GM18951 (cell line): Measurements from ENCODE around the gene RABGAP1L.
"Not testable (repeated sequence)": the region's sequence is repeated elsewhere in the genome, so short reads cannot be mapped to it uniquely, and the experiment has no call there.

ENCODE experiments used
- POLR2A ChIP-seq: IDR thresholded peaks from 4 replicates; pipeline ENCODE4 v1.6.1; 2011; ENCODE audit warnings: mild to moderate bottlenecking; ENCODE audit not compliant: insufficient read length, insufficient read depth; ENCODE audit errors: extremely low read depth
- in situ Hi-C: fragments of 300-500 bp; cut with MboI; formaldehyde crosslinking; loops from one replicate; pipeline ENCODE4 v1.12.0; 2022; ENCODE audit warnings: low sequenced_read_pairs, mixed read lengths, inconsistent platforms; ENCODE audit not compliant: unreplicated experiment

The RABGAP1L gene

DNA sequence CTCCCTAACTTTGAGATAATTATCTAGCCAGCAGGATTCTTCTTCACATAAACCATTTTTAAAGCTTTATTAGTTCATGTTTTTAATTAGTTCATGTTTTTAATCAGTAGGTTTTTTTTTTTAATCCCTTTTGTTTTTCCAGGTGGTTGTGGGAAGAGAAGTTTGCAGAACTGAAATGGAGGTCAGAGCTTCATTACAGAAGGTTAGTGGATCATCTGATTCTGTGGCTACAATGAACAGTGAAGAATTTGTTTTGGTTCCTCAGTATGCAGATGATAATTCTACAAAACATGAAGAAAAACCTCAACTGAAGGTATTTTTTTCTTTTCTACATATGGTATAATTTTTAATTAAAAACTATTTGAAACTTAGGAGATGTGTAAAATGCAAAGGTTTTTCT, 59.7 kb downstream of the RABGAP1L start:
- no peak for TF ChIP-seq POLR2A
- in situ Hi-C loops: loop anchor here (25.0 kb wide), 1 partner anchor 757 kb away; no protein-coding TSS in a partner anchor

DNA sequence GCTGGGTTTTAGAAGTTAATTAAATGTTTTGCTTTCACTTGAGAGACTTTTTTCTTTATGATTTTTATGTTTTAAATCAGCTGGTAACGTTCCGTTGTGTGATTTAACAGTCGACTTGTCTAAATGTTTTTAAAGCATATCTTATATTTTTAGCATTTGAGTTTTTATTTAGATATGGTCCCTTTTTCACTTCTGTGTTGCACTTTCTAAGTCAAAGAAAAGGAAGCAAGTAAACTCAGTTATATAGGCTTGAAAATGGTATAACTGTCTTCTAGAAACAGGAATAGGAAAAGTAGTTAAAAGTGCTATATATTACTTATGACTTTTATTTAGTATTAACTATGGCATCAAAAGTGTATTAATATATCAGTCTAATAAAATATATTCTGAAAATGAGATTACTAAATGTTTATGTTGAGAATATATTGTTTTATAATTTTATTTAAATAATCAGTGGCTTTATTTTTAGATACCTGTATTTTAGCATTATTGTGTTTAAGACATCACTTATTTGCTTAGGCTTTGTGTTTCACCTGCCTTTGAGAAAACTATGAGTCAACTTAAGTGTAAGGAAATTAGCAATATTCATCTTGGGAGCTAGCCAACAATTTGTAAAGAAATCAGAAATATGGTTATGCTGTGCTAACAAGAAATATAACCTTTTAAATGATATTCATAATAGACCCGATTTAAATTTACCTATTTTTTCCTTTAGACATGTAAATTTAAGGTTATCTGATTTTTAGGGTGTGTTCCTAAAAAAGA, 60.5 kb downstream of the RABGAP1L start:
- TF ChIP-seq POLR2A: no peak
- in situ Hi-C loops: loop anchor here (25.0 kb wide), 1 partner anchor 757 kb away; no protein-coding TSS in a partner anchor

DNA sequence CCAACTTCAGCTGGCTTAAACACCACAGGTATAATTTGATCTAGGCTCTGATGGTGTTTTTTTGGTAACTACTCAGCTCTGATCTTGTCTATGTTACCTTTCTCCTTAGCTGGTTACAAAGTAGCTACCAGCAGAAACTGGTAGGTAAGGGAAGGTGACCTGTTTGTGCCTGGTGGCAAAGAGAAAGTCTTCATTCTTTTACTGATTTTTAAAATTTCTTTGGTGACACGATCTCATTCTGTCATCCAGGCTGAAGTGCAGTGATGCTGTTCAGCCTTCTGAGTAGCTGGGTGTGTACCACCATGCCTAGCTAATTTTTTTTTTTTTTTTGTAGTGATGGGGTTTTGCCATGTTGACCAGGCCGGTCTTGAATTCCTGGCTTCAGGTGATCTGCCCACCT, 62.4 kb downstream of the RABGAP1L start:
- in situ Hi-C loops: loop anchor here (25.0 kb wide), 1 partner anchor 759 kb away; no protein-coding TSS in a partner anchor
- TF ChIP-seq POLR2A: no peak

DNA sequence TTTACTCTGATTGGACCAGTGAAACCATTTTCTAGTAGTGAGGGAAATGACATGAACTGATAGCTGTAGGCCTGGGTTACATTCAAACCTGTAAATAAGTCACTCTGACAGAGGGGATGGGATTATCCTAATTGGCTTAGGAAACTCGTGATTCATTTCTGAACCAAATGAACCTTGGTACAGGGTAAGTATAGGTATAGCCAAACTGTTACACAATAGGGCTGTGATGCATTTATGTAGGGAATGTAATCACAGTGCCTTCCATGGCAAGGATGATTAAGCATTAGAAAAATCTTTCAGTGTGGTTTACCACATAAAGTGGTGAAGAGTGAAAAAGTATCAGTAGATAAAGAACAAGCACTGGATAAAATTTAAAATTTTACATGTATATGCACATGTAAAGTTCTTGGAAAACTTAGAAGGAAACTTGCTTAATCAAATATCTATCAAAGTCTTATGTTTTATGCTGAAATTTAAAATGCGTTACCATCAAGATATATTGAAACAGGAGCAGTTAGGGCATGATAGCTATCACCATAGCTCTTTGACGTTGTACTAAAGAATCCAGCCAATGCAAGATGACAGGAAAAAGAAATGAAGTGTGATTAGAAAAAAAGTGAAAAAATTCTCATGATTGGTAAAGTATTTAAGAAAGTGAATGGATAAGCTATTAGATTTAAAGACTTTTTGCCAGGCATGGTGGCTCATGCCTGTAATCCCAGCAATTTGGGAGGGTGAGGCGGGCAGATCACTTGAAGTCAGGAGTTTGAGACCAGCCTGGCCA, 63.0 kb downstream of the RABGAP1L start:
- TF ChIP-seq POLR2A: no peak

DNA sequence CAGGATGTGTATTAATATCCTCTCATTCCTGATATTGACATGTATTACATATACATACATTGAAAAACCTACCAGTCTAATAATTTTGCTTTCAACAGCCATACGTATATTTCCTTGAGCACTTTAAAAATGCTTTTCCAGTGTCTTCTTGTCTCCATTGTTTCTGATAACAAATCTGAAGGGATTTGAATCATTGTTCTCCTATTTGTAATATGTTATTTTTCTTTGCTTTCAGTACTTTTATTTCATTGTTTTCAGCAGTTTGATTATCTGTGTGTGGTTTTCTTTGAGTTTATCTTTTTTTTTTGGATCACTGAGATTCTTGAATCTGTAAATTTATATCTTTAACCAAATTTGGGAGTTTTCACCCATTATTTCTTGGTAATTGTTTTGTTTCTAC, 65.3 kb downstream of the RABGAP1L start:
- in situ Hi-C loops: loop anchor here (25.0 kb wide), 1 partner anchor 762 kb away; no protein-coding TSS in a partner anchor
- TF ChIP-seq POLR2A: no peak

More for the DNA sequence above, 63.0 kb downstream of the RABGAP1L start:
- in situ Hi-C loops: loop anchor here (25.0 kb wide), 1 partner anchor 760 kb away; no protein-coding TSS in a partner anchor

DNA sequence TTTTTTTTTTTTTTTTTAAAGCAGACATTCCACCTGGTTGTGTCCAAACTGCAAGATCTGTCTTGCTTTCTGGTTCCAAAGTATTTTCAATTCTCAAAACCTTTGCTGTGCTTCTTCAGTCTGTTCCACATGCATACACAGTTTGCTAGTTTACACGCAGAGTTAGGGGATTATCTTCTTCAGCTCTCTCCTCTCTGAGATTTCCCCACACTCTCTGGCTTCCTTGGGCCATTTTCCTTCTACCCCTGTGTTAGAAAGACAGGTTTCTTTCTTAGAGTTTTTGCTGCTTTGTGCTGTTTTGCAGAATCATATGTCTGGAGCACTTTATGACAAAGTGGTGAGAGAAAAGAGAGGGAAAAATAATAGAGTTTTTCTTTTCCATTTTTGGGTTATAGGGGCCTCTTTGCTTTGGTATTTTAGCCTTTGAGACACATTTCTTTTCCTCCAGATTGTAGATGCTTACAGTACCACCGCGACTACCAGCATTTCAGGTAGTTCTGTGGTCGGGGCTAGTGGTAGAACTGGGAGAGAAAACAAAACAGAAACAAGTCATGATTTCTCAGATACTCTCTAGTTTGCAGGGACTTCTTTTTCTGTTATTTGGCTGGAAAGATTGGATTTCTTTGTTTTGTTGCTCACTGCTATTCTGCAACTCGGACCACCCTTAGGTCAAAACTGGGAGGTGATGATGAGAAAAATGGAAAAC, 66.3 kb downstream of the RABGAP1L start:
- in situ Hi-C loops: no loop called here
- TF ChIP-seq POLR2A: no peak

DNA sequence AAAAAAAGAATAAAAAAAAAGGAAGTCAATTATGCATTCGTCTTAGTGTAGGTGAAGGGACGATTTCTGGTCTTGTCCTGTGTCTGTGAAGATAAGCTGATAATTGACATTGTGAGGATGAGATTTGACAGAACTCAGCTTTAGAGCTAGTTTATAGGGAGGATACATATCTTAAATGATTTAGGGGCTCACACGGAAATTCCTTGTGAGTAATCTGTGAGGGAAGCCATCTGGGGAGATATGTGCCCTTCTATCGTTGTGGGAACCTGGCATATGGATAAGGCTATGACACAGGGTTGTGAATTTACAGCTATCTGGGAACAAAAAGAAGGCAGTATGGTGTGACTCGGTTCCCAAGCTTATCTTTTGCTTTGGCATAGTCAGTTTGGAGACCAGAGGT, 71.1 kb downstream of the RABGAP1L start:
- no peak for TF ChIP-seq POLR2A
- in situ Hi-C loops: no loop called here

DNA sequence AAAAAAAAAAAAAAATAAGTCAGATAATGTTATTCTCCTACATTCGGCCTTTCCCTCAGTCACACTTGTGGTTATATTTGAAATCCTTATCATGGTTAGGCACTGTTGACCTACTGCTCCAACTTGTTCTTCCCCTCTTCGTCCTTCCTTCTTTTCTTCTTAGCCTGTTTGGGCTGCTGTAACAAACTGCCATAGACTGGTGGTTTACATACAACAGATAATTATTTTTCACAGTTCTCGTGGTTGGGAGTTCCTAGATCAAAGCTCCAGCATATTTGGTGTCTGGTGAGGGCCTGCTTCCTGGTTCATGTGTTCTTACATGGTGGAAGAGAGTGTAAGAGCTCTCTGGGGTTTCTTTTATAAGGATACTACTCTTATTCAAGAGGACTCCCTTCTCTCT, 73.4 kb downstream of the RABGAP1L start:
- TF ChIP-seq POLR2A: no peak
- in situ Hi-C loops: no loop called here

DNA sequence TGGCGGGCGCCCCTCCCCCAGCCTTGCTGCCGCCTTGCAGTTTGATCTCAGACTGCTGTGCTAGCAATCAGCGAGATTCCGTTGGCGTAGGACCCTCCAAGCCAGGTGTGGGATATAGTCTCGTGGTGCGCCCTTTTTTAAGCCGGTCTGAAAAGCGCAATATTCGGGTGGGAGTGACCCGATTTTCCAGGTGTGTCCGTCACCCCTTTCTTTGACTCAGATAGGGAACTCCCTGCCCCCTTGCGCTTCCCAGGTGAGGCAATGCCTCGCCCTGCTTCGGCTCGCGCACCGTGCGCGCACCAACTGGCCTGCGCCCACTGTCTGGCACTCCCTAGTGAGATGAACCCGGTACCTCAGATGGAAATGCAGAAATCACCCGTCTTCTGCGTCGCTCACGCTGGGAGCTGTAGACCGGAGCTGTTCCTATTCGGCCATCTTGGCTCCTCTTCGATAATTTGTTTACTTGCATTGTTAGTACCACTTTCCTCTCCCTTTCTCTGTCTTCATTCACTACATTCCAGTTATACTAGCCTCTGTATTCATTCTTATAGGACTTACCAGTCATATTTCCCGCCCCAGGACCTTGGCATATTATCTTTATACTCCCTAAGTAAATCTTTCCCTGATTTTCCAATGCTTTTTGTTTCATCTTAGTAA, 79.7 kb downstream of the RABGAP1L start:
- in situ Hi-C loops: not testable (repeated sequence)

DNA sequence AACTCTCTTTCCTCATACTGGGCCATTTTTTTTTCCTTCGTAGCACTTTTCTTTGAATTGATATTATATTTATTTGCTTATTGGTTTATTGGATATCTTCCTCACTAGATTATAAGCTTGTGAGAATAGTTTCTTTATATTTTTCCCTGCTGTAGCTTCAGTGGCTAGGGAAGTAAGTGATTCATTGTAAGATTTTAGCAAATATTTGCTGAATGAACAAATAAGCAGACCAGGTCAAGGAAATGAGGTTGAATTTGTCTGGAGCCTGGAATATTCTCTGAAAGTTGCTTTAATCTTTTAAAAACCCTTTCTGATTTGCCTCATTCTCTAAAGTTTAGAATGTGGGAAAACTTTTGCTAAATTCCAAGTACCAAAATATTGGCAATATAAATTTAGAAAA, 80.2 kb downstream of the RABGAP1L start:
- in situ Hi-C loops: no loop called here

DNA sequence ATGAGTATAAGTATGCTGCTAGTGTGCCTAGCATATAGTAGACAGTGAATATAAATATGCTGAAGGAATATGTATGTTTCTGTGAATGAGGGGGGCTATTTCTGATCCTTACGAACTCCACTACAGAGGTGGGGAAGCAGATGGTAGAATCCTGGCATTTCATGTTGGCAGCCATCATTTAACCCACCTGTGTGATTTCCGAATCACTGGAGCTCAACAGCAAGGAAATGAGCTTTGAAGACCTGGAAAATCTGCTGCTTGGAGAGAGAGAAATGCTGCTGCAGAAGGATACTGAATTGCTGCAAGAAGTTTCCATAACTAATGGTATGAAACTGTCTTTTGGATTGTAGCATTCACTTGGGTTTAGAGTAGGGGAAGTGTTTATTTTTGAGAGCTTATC, 83.5 kb downstream of the RABGAP1L start:
- no peak for TF ChIP-seq POLR2A
- in situ Hi-C loops: no loop called here

More for the DNA sequence above, 80.2 kb downstream of the RABGAP1L start:
- no peak for TF ChIP-seq POLR2A

DNA sequence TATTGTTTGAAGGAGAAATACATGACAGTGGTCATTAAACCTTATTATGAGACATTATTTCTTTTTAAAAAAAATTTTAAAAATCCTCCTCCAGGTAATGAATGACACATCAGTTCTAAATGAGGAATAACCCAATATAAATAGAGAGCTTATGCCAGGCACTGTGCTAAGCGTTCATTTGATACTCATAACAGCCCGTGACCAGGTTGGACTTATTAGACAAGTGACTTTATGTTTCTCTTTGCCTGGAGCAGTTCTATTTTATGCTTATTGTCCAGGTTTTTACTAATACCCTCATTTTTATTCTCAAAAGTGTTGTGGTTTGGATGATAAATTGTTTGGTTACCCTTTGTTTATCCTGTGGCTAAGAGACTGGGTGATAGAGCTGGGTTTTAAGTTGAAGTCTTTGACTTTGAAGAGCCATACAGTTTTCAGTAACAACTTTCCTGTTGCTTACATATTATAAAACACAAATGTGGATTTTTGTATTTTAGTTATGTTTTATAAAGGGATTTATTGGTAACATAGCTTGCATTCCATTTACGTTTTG, 84.2 kb downstream of the RABGAP1L start:
- in situ Hi-C loops: no loop called here
- no peak for TF ChIP-seq POLR2A
